Sigmoid colon (tissue), 4 donors: ENCODE measurements around the gene LTF.

Experiments used
- CTCF ChIP-seq, 4 experiments: fragments of 450-650 bp in 3 of 4; fragments of 200-600 bp in 1 of 4; IDR thresholded peaks; one replicate each; pipeline ENCODE4 v1.5.1; 2016 to 2019; ENCODE audit warnings: antibody characterized with exemption in 4 of 4, mild to moderate bottlenecking in 3 of 4, moderate library complexity in 2 of 4
- EP300 ChIP-seq, 4 donors: sonication (generic); formaldehyde crosslinking; IDR thresholded peaks; one replicate each; pipeline ENCODE4 v1.6.1; 2017; ENCODE audit warnings: antibody characterized with exemption in 4 of 4
- POLR2A ChIP-seq, 2 donors: fragments of 450-650 bp; IDR thresholded peaks; one replicate each; pipeline ENCODE4 v1.6.1; 2016; ENCODE audit warnings: antibody characterized with exemption in 2 of 2, mild to moderate bottlenecking in 2 of 2, moderate library complexity in 2 of 2

GRCh38 chr3:46389306-46389705 lies 75.4 kb downstream of the LTF start:
- TF ChIP-seq CTCF (IDR thresholded peaks at IDR 0.05) (no peak), EP300 (IDR thresholded peaks at IDR 0.05) (no peak), POLR2A (IDR thresholded peaks at IDR 0.05) (no peak)
